GM12801 (cell line): ENCODE results near the gene OR6S1.

Experiments used
- CTCF ChIP-seq: IDR thresholded peaks from one replicate; pipeline ENCODE4 v1.5.1; 2011; ENCODE audit warnings: control low read depth; ENCODE audit not compliant: insufficient read length; ENCODE audit errors: extremely low read depth

The OR6S1 gene

GRCh38 chr14:20641591-20641990, at the start of gene OR6S1:
Gene OR6S1 (minus strand): TSS chr14:20641691. CDS start chr14:20641691, 0 bp downstream.
- no peak for TF ChIP-seq CTCF

GRCh38 chr14:20690848-20691640, 49.6 kb upstream of the OR6S1 start:
- TF ChIP-seq CTCF, result no peak

- TF ChIP-seq CTCF, result no peak
These were observed 46.8 kb upstream of the OR6S1 start, which contains the start of gene ANG for GRCh38 chr14:20688167-20688839. Gene ANG (plus strand): TSS chr14:20688764. CDS start chr14:20693565, 4,801 bp downstream.

- TF ChIP-seq CTCF, result no peak
These were observed 46.1 kb upstream of the OR6S1 start for GRCh38 chr14:20687362-20688166.

GRCh38 chr14:20686386-20687143, 45.1 kb upstream of the OR6S1 start:
- TF ChIP-seq CTCF, result no peak

- TF ChIP-seq CTCF, result no peak
These were observed 43.4 kb upstream of the OR6S1 start for GRCh38 chr14:20684662-20685456.
